Effector CD8-positive, alpha-beta T cell (primary cell): ENCODE measurements around the gene CSNK1G2.
"Not testable (repeated sequence)": the region's sequence is repeated elsewhere in the genome, so short reads cannot be mapped to it uniquely, and the experiment has no call there.

Experiments
- DNase-seq: peaks from one replicate; lab custom pipeline; 2025; lab: John Stamatoyannopoulos, UW

The CSNK1G2 gene

DNA sequence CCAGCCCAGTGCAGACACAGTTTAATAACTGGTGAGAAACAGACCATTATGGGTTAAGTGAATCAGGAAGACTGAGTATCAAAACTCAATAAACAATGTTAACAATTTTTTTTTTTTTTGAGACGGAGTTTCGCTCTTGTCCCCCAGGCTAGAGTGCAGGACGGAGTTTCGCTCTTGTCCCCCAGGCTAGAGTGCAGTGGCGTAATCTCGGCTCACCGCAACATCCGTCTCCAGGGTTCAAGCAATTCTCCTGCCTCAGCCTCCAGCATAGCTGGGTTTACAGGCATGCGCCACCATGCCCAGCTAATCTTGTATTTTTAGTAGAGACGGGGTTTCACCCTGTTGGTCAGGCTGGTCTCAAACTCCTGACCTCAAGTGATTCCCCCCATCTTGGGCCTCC lies 47.5 kb downstream of the CSNK1G2 start:
- not testable (repeated sequence) for DNase-seq

DNA sequence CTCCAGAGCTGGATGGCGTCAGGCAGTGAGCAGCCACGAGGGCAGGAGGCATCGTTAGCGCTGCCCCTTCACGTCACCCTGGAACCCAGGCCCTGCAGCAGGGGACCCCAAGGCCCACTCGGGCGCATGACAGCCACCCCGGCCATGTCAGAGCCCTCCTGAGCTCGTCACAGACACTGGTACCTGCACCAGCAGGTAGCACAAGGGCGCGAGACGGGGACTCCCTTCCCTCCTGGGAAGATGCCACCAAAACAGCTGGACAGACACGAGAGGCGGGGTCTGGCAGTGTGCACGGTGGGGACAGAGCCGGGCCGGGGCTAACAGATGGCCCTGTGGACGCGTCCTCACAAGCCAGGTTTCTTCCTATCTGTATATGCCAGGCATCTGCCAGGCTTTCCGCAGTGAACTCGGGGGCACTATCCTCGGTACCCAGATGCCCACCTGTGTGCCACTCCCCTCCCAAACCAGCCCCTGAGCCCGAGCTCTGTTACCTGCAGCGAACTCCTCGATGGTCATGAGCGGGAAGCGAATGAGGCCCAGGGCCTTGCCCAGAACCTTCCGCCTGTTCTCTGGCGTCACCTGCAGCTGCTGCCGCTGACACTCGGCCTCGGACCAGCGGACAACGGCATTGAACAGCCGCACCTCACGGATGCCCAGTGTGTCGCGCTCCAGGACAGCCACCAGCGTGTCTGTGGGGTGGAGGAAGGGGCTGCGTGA lies 48.7 kb downstream of the CSNK1G2 start:
- no peak for DNase-seq

DNA sequence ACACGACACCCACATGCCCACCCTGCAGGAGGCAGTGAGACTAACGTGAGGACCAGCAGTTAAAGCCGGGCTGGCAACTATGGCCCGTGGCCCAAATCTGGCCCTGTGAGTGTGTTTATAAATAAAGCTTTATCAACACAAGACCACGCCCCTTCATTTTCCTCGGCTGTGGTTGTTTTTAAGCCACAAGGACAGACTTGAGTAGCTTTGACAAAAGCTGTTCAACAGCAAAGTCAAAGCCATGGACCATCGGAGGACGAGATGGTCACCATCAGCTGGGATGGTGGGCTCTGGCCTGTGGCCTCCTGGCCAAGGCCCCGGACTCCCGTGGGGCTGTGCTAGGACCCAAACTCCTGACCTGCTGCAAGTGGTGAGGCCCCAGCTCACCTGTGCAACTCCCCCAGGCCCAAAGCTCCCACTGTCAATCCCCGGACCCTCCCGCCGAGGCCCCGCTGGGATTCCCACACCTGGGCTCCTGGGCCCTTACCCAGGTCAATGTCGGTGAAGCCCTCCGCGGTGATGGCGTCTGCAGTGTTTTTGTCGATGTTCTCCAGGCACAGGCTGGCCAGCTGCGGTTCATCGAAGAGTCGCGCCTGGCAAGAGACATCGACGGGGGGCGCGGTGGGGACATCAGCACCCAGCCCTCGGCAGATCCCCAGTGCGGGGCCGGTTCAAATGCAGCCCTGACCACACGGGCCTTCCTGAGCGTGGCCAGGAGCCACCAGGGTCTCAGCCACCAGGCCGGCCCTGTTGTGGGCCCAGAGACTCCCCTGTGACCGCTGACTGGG lies 49.5 kb downstream of the CSNK1G2 start:
- no peak for DNase-seq

DNA sequence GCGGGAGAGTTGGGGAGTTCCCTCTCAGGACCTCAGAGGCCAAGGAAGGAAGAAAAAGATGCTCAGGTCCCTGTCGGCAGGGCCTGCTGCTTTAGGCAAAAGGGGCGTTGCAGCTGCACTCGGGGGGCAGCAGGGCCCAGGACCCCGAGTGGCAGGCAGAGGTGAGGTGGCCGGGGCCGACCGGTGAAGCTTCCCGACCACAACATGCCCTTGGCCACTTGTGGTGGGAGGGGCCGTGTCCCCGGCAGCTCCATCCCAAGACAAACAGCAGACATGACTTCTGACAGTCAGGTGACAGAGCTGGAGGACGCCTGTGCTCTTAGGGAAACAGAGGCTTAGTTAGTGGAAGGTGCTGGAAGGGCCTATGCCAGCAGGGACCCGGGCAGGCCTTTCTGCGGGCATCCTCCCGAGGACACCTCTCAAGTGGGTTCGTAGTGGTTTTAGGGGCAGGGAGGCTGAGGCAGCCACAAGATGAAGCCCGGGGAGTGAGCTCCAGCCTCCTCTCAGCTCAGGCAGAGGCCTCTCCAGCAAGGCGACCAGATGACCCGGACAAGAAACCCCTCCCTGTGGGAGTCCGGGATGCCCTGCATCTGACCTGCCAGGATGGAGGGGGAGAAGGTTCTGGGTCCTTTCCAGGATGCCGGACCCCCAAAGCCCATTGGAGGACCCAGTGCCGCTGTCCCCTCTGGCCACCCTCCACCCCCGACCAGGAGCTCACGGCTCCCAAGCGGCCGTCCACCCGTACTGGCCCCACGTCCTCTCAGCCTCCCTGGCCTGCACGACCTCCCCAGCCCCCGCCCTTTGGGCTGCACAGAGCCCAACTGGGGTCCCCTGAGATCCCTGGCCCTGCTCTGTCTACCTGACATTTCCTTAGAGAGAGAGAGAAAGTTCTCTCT lies 50.3 kb downstream of the CSNK1G2 start:
- DNase-seq: no peak

DNA sequence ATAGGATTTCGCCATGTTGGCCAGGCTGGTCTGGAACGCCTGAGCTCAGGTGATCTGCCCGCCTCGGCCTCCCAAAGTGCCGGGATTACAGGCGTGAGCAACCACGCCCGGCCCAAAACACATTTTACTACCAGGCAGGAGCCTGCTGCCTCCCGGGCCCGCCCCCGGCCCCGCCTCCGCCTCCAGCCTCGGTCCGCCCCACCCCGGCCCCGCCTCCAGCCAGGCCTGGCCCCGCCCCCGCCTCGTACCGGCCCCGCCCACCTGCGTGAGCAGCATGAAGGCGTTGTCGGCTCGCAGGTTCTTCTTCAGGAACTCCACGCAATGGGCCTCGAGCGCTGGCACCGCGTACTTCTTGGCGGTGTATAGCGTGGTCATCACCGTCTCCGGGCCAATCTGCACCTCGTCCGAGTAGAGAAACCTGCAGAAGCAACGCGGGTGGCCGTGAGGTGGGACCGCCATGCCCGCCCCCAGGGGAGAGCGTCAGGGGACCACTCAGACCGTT lies 51.8 kb downstream of the CSNK1G2 start:
- DNase-seq: peak; percentile 10

DNA sequence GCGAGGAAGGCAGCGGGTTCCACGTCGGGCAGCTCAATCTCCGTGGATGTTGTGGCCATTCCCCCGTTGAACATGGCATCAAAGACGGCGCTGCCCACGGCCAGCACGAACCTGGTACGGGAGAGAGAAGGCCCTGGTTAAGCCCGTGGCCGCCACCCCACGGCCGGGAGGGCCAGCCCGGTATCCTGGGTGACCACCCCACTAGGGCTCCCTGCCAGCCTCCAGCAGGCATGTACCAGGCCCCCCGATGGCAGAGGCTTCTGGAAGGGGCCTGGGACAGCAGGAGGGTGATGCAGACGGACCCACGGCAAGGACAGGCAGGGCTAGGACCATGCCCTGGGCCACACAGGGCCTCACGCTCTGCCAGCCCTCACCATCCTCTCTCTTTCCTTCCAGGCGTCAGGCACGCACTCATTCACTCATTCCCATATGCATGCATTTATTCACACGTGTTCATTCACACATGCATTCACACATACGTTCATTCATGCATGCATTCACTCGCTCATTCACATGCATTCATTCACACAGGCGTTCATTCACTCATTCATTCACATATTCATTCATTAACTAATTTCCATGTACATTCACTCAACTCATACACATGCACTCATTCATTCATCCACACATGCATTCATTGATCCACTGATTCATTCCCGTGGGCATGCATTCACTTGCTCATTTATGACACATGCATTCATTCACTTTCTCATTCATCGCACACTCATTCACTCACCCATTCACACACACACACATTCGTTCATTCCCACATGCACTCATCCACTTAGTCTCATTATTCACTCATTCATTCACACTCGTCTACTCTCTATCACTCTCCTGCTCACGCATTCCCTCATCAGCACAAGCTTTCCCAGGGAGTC lies 56.6 kb downstream of the CSNK1G2 start:
- DNase-seq: no peak

DNA sequence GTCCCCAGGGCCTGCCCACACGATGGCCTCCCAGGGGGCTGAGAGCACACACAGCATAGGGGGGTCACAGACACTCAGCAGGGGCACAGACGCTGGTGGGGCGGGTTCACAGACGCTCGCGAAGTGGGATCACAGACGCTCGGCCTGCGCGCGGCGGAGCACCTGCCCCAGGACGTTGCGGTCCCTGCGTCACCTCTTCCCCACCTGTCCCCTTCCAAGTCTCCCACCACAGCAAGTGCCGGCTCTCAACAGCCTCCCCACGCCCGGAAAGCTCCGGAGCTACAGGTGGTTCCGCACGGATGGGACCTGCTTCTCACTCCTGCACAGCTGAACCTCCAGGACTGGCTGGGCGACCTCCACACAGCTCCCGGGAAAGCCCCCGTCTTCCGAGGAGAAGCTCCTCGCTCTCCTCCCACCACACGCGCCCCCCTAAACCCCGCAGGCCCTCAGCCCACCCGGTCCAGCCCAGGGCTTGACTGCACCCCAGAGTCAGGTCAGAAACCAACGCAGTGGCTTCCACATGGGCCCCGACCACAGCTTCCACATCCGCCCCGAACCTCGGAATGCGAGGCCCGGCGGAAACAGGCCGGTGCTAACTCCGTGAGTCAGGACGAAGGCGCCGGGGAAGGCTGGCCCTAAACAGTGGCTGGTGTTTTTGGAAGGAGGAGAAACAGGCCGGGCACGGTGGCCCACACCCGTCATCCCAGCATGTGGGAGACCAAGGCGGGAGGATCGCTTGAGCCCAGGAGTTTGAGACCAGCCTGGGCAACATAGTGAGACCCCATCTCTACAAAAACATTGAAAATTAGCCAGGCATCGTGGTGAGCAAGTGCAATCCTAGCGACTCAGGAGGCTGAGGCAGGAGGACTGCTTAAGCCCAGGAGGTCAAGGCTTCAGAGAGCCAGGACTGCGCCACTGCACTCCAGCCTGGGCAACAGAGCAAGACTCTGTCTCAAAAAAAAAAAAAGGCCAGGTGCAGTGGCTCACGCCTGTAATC lies 58.0 kb downstream of the CSNK1G2 start:
- no peak for DNase-seq

DNA sequence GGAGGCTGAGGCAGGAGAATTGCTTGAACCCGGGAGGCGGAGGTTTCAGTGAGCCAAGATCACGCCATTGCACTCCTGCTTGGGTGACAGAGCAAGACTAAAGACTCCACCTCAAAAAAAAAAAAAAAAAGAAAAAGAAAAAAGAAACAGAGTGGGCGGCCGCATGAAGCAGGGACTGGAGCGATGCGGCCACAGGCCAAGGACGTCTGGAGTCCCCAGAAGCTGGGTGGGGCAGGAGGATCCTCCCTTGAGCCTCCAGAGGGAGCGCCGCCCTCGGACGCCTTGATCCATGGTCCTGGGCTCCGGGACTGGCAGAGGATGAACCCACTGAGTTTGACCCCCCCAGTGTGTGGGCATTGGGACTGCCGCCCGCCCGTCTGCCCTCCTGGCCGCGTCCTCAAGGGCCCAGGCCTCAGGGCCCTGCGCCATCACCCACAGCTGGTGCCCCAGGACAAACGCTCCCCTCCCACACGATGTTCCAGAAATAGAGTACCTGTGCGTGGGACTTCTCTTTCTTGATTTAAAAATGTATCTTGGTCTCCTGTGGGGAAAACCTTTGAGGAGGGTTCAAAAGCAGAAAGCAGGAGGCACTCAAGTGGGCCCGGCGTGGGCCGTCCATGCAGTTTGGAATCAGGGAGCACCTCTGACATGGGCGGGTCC lies 59.0 kb downstream of the CSNK1G2 start:
- DNase-seq: no peak

DNA sequence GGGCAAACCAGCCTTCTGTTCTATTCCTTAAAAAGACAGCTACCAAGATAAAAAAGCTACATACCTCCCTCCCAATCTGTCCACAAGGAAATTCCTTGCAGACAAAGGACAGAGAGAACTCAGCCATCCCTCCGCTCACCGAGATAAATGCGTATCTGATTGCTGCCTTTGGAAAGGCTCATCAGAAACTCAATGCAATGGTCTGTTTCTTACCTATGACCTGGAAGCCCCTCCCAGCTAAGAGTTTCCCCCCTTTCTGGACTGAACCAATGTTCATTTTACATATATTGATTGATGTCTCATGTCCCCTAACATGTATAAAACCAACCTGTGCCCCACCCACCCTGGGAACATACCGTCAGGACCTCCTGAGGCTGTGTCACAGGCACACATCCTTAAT lies 62.9 kb downstream of the CSNK1G2 start:
- no peak for DNase-seq

DNA sequence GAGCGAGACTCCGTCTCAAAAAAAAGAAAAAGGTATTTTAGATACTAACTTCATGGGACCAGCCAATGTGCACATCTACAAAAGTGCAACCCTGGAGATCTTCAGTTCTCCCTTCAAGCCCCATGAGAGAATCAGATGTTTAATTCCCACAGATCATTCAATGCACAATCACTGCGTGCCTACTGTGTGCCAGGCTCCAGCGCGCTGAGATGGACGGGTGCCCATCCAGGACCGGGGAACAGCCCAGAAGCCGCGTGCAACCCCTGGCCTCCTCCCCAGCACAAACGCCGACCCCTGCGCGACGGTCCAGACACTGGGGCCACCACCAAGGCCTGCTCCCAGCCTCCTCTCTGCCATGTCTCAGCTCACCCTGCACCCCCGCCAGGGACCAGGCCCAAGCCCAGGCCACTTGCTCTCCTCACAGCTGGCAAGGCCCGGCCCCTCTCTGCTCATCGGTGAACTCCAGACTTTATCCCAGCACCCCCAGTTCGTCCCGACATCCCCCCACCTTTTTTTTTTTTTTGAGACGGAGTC lies 69.2 kb downstream of the CSNK1G2 start:
- DNase-seq: no peak

DNA sequence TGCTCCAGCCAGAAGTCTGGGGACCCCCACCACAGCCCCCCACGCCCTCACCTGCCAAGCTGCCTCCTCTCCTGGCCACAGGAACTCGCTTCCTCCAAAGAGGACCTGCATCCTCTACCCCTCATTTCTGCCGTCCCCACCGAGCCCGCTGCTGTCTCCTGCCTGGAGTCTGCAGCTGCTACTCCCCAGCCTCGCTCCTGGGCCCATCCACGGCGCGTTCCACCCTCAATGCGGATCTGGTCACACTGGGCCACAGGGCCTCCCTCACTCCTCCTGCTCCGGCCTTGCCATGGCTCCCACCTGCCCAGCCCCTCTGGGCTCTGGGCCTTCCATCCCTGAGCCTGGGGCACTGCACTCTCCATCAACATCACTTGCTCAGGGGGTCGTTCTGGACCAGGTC lies 70.2 kb downstream of the CSNK1G2 start:
- DNase-seq: no peak

DNA sequence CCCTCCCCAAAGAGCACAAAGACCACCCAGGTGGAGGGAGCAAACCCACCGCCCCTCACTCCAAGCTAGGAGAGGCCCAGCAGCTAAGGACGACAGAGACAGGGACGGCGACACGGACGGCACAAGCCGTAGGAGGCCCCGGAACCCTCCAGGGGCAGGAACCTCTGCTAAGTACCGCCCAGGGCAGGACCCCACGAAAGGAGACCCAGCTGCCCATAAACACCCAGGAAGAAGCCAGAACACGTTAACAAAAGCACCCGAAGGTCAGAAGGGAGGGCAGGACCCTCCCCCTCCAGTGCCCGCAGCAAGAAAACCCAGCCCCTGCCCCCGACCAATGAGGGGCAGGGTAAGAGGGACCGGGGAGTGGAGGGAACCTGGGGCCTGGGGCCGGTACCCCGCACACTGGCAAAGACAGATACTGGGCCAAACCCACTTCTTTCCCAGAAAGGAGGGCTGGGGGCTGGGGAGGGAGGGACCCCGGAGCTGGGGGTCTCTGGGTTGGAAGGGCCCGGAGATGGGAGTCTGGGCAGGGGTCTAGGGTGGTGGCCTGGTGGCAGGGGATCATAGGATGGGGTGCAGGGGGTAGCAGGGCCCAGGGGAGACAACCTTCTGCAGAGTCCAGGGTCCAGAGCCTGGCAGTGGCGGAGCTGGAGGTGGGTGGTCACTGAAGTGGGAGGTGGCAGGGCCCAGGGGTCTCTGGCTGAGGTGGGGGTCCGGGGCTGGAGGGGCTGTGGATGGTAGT lies 72.1 kb downstream of the CSNK1G2 start:
- no peak for DNase-seq

DNA sequence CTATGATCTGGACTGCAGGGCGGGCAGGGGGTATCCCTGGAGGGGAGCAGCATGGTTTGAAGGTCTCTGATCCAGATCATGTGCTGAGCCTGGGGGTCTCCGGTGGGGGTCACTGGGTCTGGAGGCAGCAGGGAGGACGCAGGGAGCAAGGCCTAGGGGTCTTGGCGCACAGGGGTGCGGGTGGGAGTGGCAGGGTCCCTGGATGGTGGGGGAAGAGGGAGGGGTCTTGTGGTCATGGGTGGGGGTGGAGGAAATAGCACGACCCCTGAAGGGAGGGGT lies 72.7 kb downstream of the CSNK1G2 start:
- no peak for DNase-seq

DNA sequence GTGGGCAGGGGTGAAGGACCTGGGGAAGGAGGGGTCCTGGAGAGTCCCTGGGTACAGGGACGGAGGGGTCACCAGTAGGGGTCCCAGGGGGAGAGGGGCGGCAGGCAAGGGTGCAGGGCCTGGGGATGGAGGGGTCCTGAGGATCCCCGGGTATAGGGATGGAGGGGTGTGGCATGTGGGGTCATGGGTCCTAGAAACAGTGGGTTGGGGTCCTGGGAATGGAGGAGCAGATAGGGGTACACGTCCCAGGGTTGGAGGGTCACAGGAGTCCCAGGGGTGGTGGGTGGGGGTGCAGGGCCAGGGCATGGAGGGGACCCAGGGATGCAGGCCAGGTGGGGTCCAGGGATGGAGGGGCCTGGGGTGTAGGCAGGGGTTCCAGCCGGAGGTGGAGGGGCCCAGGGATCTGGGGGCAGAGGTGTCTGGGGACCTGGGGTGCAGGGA lies 73.2 kb downstream of the CSNK1G2 start:
- DNase-seq: no peak

DNA sequence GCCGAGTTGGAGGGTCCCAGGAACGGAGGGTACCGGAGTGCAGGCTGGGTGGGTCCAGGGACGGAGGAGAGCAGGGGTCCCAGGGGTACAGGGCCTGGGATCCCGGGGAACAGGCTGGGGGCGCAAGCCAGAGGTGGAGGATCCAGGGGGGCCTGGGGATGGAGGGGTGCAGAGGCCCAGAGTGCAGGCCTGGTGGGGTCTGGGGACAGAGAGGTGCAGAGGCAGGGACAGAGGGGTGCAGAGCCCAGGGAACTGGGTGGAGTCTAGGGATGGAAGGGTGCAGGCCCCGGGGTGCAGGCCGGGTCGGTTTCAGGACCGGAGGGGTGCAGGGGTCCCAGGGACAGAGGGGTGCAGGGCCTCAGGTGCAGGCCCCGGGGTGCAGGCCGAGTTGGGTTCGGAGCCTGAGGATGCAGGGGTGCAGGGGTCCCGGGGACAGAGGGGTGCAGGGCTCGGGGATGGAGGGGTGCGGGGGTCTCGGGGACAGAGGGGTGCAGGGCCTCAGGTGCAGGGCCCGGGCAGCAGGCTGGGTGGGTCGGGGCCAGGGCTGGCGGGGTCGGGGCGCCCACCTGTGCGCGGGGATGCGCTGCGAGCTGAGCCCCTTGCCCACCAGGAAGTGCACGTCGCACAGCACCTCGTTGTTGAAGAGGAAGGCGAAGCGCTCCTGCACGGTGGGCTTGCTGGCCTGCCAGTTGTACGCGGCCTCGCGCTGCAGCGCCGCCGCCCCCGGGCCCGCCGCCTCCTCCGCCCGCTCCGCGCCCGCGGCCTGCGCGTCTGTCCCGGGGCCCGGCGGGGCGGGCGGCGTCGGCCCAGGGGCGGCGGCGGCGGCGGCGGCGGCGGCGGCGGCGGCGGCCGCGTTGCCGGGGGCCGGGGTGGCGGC lies 74.0 kb downstream of the CSNK1G2 start:
- no peak for DNase-seq

DNA sequence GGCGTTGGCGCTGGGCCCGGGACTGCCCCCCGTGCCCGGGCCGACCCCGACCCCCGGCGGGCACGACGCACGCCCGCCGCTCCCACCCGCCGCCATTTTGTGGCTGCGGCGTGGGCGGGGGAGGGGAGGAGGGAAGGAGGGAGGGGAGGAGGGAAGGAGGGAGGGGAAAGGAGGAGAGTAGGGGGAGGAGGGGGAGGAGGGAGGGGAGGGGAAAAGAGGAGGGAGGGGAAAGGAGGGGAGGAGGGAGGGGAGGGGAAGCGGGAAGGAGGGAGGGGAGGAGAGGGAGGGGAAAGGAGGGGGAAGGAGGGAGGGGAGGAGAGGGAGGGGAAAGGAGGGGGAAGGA lies 74.6 kb downstream of the CSNK1G2 start, which contains the start of gene BTBD2:
Gene BTBD2 (minus strand): TSS at position 107 of the 343 bp plus-strand sequence. CDS start 11 bp downstream, at position 96.
- DNase-seq: peak; percentile 27

DNA sequence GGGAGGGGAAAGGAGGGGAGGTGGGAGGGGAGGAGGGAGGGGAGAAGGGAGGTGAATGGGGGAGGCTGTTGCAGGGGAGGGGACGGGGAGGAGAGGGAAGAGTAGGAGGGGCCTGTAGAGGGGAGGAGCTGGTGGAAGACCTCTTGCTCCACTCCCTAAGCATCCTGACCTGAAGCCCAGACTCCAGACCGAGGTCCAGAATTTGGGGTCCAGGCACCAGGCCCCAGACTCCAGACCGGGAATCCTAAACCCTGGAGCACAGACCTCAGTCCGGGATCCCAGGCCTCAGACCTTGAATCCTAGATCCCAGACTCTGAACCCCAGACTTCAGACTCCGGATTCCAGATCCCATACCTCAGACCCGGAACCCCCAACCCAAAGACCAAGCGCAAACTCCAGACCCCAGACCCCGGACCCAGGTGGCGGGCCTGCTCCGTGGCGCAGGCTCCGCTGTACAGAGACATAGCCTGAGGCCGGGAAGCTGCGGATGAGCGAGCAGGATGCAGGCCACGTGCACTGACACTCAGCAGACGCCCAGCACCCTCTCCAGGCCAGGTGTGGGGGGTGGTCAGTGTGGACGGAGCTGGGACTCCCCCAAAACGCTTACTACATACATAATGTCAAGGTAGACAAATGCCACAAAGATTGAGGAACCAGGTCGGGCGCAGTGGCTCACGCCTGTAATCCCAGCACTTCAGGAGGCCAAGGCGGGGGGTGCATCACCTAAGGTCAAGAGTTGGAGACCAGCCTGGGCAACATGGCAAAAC lies 75.3 kb downstream of the CSNK1G2 start:
- DNase-seq: no peak
